ENCODE measurements around the gene SEMA3G. TPM values are rescaled to one million over a fixed set of nuclear protein-coding genes. Genes with fewer than 3 reads are reported as not detected.

SEMA3G gene
- polyA plus RNA-seq, 1 donor (not counting 4 experiments of a cell fraction or from before 2014, with no cell fraction given), result 0.07 TPM

DNA sequence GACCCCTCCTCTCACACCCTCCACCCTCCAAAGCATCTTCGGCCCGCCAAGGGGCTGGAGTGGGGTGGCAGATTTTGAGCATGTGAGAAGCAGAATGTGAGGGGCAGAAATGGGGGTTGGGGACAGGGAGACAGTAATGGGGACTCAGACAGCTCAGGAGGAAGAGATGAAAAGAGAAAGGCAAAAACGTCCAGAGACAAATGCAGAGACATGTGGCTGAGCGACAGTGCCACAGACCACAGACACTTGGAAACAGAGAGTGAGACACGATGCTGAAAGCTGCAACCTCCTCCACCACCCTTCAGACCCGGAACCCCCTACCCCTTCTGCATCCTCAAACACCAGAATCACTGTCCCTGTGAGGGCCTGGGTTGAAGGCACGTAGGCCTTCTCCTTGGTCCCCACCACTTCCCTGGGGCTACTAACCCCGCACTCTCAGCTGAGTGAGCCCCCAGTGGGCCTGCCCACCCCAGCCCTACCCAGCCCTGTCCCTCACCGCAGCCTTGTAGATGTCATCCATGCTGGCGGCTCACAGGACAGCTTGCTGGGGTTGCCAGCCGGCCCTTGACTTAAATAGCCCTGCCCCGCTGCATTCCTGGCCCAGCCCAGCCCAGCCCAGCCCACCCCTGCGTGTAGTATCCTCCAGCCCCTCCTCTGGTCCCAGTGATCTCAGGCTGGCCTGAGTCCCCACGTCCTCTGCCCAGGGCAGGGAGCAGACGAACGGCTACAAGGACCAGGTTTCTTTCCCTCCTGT lies 8.8 kb upstream of the SEMA3G start, which contains the start of gene TNNC1:
Gene TNNC1 (minus strand): TSS at position 546 of the 754 bp plus-strand sequence. CDS start 26 bp downstream, at position 520.
- Histone ChIP-seq H2AFZ (ENCODE audit: control insufficient read depth, low read length) (peak within 1 kb of the TSS; percentile 69), H3K27me3 (ENCODE audit: control insufficient read depth, extremely low read depth, insufficient read depth, low read length) (no peaks in the 10 kb centered on the region), H3K4me1 (ENCODE audit: control insufficient read depth, extremely low read depth, insufficient read depth, low read length) (peaks cover 40% of the 10 kb centered on the region), H3K4me2 (ENCODE audit: control insufficient read depth, extremely low read depth, insufficient read depth, low read depth, low read length) (peak within 1 kb of the TSS; percentile 80), H3K9me3 (ENCODE audit: control insufficient read depth, low read depth, low read length) (no peaks in the 10 kb centered on the region), H3K27ac (ENCODE audit: control insufficient read depth, insufficient read depth, low read length) (peak within 1 kb of the TSS; percentile 50), H3K79me2 (ENCODE audit: control insufficient read depth, insufficient read depth, low read length) (peaks cover 27% of the 10 kb centered on the region), H3K9me1 (ENCODE audit: control insufficient read depth, extremely low read depth, insufficient read depth, low read length) (no peaks in the 10 kb centered on the region), H3K9ac (ENCODE audit: control insufficient read depth, extremely low read depth, insufficient read depth, low read length) (peak within 1 kb of the TSS; percentile 48), H3K4me3 (ENCODE audit: control insufficient read depth in 2 of 3, extremely low read depth in 1 of 3, insufficient read depth in 2 of 3, low read depth in 1 of 3, low read length in 3 of 3) (peak within 1 kb of the TSS; percentile 43 to 72 (median 58)), H3K36me3 (ENCODE audit: control insufficient read depth in 2 of 2, extremely low read depth in 1 of 2, insufficient read depth in 2 of 2, low read length in 2 of 2) (peaks cover under 1 to 2% of the 10 kb centered on the region in 2 experiments), H4K20me1 (ENCODE audit: control insufficient read depth, extremely low read depth, insufficient read depth, low read length) (peaks cover 14% of the 10 kb centered on the region)
- no peak for FAIRE-seq
- dilution Hi-C loops (cut with MboI; ENCODE audit: extremely low pct_ligation_motif_present, low sequenced_read_pairs), result no loop called here
- TF ChIP-seq, protein P1, sequence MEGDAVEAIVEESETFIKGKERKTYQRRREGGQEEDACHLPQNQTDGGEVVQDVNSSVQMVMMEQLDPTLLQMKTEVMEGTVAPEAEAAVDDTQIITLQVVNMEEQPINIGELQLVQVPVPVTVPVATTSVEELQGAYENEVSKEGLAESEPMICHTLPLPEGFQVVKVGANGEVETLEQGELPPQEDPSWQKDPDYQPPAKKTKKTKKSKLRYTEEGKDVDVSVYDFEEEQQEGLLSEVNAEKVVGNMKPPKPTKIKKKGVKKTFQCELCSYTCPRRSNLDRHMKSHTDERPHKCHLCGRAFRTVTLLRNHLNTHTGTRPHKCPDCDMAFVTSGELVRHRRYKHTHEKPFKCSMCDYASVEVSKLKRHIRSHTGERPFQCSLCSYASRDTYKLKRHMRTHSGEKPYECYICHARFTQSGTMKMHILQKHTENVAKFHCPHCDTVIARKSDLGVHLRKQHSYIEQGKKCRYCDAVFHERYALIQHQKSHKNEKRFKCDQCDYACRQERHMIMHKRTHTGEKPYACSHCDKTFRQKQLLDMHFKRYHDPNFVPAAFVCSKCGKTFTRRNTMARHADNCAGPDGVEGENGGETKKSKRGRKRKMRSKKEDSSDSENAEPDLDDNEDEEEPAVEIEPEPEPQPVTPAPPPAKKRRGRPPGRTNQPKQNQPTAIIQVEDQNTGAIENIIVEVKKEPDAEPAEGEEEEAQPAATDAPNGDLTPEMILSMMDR (optimal IDR thresholded peaks at IDR 0.05 in 1 of 3, IDR thresholded peaks at IDR 0.05 in 1 of 3, conservative IDR thresholded peaks at IDR 0.05 in 1 of 3; ENCODE audit: extremely low read depth in 1 of 3, insufficient read depth in 2 of 3, low read length in 3 of 3), result no peak
- no peak for TF ChIP-seq EZH2 (IDR thresholded peaks at IDR 0.05; ENCODE audit: low read length)
- DNase-seq (ENCODE audit: low read depth, low spot score), result no peak

DNA sequence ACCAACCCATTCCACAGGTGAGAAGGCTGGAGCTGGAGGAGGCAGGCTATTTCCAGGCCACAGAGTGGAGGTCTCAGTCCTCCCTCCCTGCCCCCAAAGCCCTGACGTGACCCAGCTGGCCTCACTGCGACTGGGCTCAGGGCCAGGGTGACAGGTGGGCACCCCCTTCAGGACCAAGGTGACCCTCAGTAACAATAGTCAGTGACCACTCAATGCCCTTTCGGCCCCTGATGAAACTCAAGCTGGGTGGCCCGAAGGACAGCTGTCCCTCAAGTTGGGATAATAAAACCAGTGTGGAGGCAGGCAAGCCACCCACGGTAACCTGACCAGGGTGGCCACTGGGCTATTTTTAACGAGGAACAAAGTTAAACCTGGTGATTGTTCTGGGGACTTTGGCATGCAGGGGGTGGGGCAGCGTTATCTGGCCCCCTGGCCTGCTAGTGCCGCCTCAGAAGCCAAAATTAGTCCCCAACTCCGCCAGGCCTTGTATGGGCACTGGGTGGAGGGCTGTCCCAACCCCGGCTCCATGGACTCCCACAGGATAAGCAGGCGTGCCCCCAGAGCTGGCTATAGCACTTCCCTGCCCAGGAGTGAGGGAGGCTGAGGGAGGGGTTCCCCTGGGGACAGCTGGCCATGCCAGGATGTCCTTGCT lies 7.8 kb upstream of the SEMA3G start:
- H2AFZ ChIP-seq (ENCODE audit: control insufficient read depth, low read length), result no peak overlapping the region

More for the DNA sequence above, 7.8 kb upstream of the SEMA3G start:
- peaks cover 8% of the 10 kb centered on the region for H4K20me1 ChIP-seq (ENCODE audit: control insufficient read depth, extremely low read depth, insufficient read depth, low read length)
- FAIRE-seq, result no peak
- dilution Hi-C loops (cut with MboI; ENCODE audit: extremely low pct_ligation_motif_present, low sequenced_read_pairs), result no loop called here
- H3K27me3 ChIP-seq (ENCODE audit: control insufficient read depth, extremely low read depth, insufficient read depth, low read length), result no peaks in the 10 kb centered on the region
- no peak for TF ChIP-seq EZH2 (IDR thresholded peaks at IDR 0.05; ENCODE audit: low read length)
- TF ChIP-seq, protein P1 (optimal IDR thresholded peaks at IDR 0.05 in 1 of 3, IDR thresholded peaks at IDR 0.05 in 1 of 3, conservative IDR thresholded peaks at IDR 0.05 in 1 of 3; ENCODE audit: extremely low read depth in 1 of 3, insufficient read depth in 2 of 3, low read length in 3 of 3), result no peak
- H3K9ac ChIP-seq (ENCODE audit: control insufficient read depth, extremely low read depth, insufficient read depth, low read length), result no peak overlapping the region
- no peaks in the 10 kb centered on the region for H3K9me3 ChIP-seq (ENCODE audit: control insufficient read depth, low read depth, low read length)
- peaks cover 30% of the 10 kb centered on the region for H3K4me1 ChIP-seq (ENCODE audit: control insufficient read depth, extremely low read depth, insufficient read depth, low read length)
- H3K9me1 ChIP-seq (ENCODE audit: control insufficient read depth, extremely low read depth, insufficient read depth, low read length), result no peaks in the 10 kb centered on the region
- H3K4me3 ChIP-seq (ENCODE audit: control insufficient read depth in 2 of 3, extremely low read depth in 1 of 3, insufficient read depth in 2 of 3, low read depth in 1 of 3, low read length in 3 of 3), result no peak overlapping the region
- no peak overlapping the region for H3K4me2 ChIP-seq (ENCODE audit: control insufficient read depth, extremely low read depth, insufficient read depth, low read depth, low read length)
- peaks cover 25% of the 10 kb centered on the region for H3K79me2 ChIP-seq (ENCODE audit: control insufficient read depth, insufficient read depth, low read length)
- no peak for DNase-seq (ENCODE audit: low read depth, low spot score)
- no peak overlapping the region for H3K27ac ChIP-seq (ENCODE audit: control insufficient read depth, insufficient read depth, low read length)
- H3K36me3 ChIP-seq (ENCODE audit: control insufficient read depth in 2 of 2, extremely low read depth in 1 of 2, insufficient read depth in 2 of 2, low read length in 2 of 2), result no peaks in the 10 kb centered on the region
